ENCODE measurements around the gene ERFE. TPM values are rescaled to one million over a fixed set of nuclear protein-coding genes. Genes with fewer than 3 reads are reported as not detected.
A peak's percentile ranks its signal among the peaks of the same experiment; 100 is the strongest.

The ERFE gene
- total and polyA plus RNA-seq, 8 donors = 0.15 to 1.4 (median 0.63) TPM

GRCh38 chr2:238133499-238134392, 25.0 kb upstream of the ERFE start:
- Histone ChIP-seq H3K27ac (no peak overlapping the region), H3K4me1 (peaks cover 0 to 19% of the 10 kb centered on the region in 2 donors), H3K36me3 (no peaks in the 10 kb centered on the region), H3K9me3 (no peaks in the 10 kb centered on the region), H3K27me3 (peaks cover 0 to 13% of the 10 kb centered on the region in 2 donors), H3K4me3 (no peak overlapping the region)
- DNase-seq (peak in 1 of 4 donors; percentile 45), ATAC-seq (no peak)
- no peak for TF ChIP-seq CTCF (IDR thresholded peaks at IDR 0.05)
- intact Hi-C loops (cut with DNase I) = no loop called here

- ATAC-seq = no peak
- Histone ChIP-seq H3K27ac (no peak overlapping the region), H3K4me3 (no peak overlapping the region), H3K27me3 (peaks cover 0 to 13% of the 10 kb centered on the region in 2 donors), H3K9me3 (no peaks in the 10 kb centered on the region), H3K36me3 (no peaks in the 10 kb centered on the region), H3K4me1 (peaks cover 0 to 22% of the 10 kb centered on the region in 2 donors)
- no peak for TF ChIP-seq CTCF (IDR thresholded peaks at IDR 0.05)
- intact Hi-C loops (cut with DNase I) = no loop called here
- DNase-seq = peak in 1 of 4 donors; percentile 55
Observed at GRCh38 chr2:238134393-238134785, 24.4 kb upstream of the ERFE start.

GRCh38 chr2:238135601-238136150, 23.1 kb upstream of the ERFE start:
- Histone ChIP-seq H3K4me3 (no peak overlapping the region), H3K27me3 (peaks cover 0 to 12% of the 10 kb centered on the region in 2 donors), H3K9me3 (no peaks in the 10 kb centered on the region), H3K27ac (no peak overlapping the region), H3K4me1 (peaks cover 0 to 22% of the 10 kb centered on the region in 2 donors), H3K36me3 (no peaks in the 10 kb centered on the region)
- peak in 1 of 4 donors; percentile 37 for DNase-seq
- no peak for TF ChIP-seq CTCF (IDR thresholded peaks at IDR 0.05)
- no peak for ATAC-seq
- intact Hi-C loops (cut with DNase I) = no loop called here

- peak; percentile 25 for ATAC-seq
- intact Hi-C loops (cut with DNase I) = no loop called here
- H3K4me1 ChIP-seq = peaks cover 0 to 34% of the 10 kb centered on the region in 2 donors
Observed at GRCh38 chr2:238136820-238137537, 21.8 kb upstream of the ERFE start.

More at GRCh38 chr2:238136820-238137537, 21.8 kb upstream of the ERFE start:
- no peaks in the 10 kb centered on the region for H3K36me3 ChIP-seq
- DNase-seq = peak in 3 of 4 donors; percentile 41 to 77 (median 51)
- TF ChIP-seq CTCF (IDR thresholded peaks at IDR 0.05) = no peak
- peaks cover 0 to 12% of the 10 kb centered on the region in 2 donors for H3K27me3 ChIP-seq
- no peaks in the 10 kb centered on the region for H3K9me3 ChIP-seq
- no peak overlapping the region for H3K27ac ChIP-seq
- no peak overlapping the region for H3K4me3 ChIP-seq
